ENCODE measurements around the gene GLP2R.

- TF ChIP-seq GATA2 (IDR thresholded peaks at IDR 0.05; ENCODE audit: low read depth, low read length), result no peak
- no peak for TF ChIP-seq GATA3 (IDR thresholded peaks at IDR 0.05; ENCODE audit: low read depth, low read length)
These were observed 115.6 kb downstream of the GLP2R start for GRCh38 chr17:9941305-9941704.
